Endothelial cell of umbilical vein (primary cell): ENCODE data around the gene ELMO1. TPM values are rescaled to one million over a fixed set of nuclear protein-coding genes. Genes with fewer than 3 reads are reported as not detected.

Source experiments
- BruUV-seq: library from RNA; stranded (reverse); fragments of 400-500 nt; replicated peaks from 2 replicates; lab custom pipeline; 2021; lab: Mats Ljungman, UMichigan
- CTCF ChIA-PET: fragments of 300-600, 350-600 bp; sonication (Branson Sonifier 250); formaldehyde crosslinking; loops from one replicate; lab custom pipeline; 2021; ENCODE audit warnings: antibody characterized with exemption, inconsistent platforms; lab: Charles Lee
- POLR2A ChIA-PET: fragments of 300-600, 350-600 bp; sonication (Branson Sonifier 250); formaldehyde crosslinking; loops from one replicate; lab custom pipeline; 2021; ENCODE audit warnings: antibody characterized with exemption, inconsistent platforms; lab: Charles Lee
- DNase-seq: peaks from one replicate; pipeline ENCODE4 v3.0.0-alpha.2; 2011; ENCODE audit warnings: low read depth, low spot score
- FAIRE-seq: peaks from 2 replicates; lab custom pipeline; 2011; peaks lifted over from hg19 to GRCh38; lab: Jason Lieb, UNC
- H2AFZ ChIP-seq: 2 replicates; pipeline ENCODE4 v1.6.0; 2012; ENCODE audit warnings: low read depth, low read length, control low read depth, inconsistent platforms
- H3K27ac ChIP-seq: 2 replicates; pipeline ENCODE4 v1.5.1; 2011; ENCODE audit warnings: low read depth, mild to moderate bottlenecking, control low read depth, low read length, moderate library complexity; ENCODE audit not compliant: insufficient read depth
- H3K27me3 ChIP-seq, 2 experiments: 2 replicates each; pipeline versions ENCODE4 v1.6.0 to v1.6.1; 2011; ENCODE audit warnings: low read length in 2 of 2, mixed read lengths in 1 of 2; ENCODE audit not compliant: control insufficient read depth in 2 of 2, insufficient read depth in 2 of 2
- H3K36me3 ChIP-seq, 2 experiments: 2 replicates in 1 of 2; 3 replicates in 1 of 2; pipeline ENCODE4 v1.5.1; 2011; ENCODE audit warnings: low read length in 2 of 2, mild to moderate bottlenecking in 1 of 2, moderate library complexity in 1 of 2; ENCODE audit not compliant: control insufficient read depth in 2 of 2, insufficient read depth in 2 of 2; ENCODE audit errors: extremely low read depth in 1 of 2
- H3K4me1 ChIP-seq: 3 replicates; pipeline ENCODE4 v1.5.1; 2011; ENCODE audit warnings: mild to moderate bottlenecking, low read length; ENCODE audit not compliant: control insufficient read depth, insufficient read depth; ENCODE audit errors: extremely low read depth
- H3K4me2 ChIP-seq: 2 replicates; pipeline ENCODE4 v1.6.1; 2011; ENCODE audit warnings: low read length, control low read depth, mixed read lengths; ENCODE audit not compliant: insufficient read depth
- H3K4me3 ChIP-seq, 3 experiments: fragments of 200-600 bp in 1 of 3; sonication (generic), shearing (Covaris generic) in 1 of 3; replicated peaks in 1 of 3; 2 replicates each; pipeline ENCODE4 v1.5.1; 2011 to 2016; ENCODE audit warnings: control low read depth in 3 of 3, low read length in 3 of 3, mild to moderate bottlenecking in 2 of 3, inconsistent platforms in 1 of 3, low read depth in 1 of 3, moderate library complexity in 1 of 3; ENCODE audit not compliant: insufficient read depth in 1 of 3
- H3K79me2 ChIP-seq: 2 replicates; pipeline ENCODE4 v1.6.0; 2012; ENCODE audit warnings: low read length, inconsistent platforms; ENCODE audit not compliant: control insufficient read depth, insufficient read depth
- H3K9ac ChIP-seq: replicated peaks from 2 replicates; pipeline ENCODE3; 2011; ENCODE audit warnings: low read length, control low read depth; ENCODE audit not compliant: insufficient read depth; ENCODE audit errors: extremely low read depth
- H3K9me1 ChIP-seq: replicated peaks from 3 replicates; pipeline ENCODE4 v1.6.0; 2011; ENCODE audit warnings: mild to moderate bottlenecking, low read length; ENCODE audit not compliant: control insufficient read depth, insufficient read depth; ENCODE audit errors: extremely low read depth
- H3K9me3 ChIP-seq: replicated peaks from 2 replicates; pipeline ENCODE4 v1.5.1; 2012; ENCODE audit warnings: low read length, inconsistent platforms; ENCODE audit not compliant: control insufficient read depth, insufficient read depth
- H4K20me1 ChIP-seq: replicated peaks from 2 replicates; pipeline ENCODE3; 2011; ENCODE audit warnings: mild to moderate bottlenecking, low read length; ENCODE audit not compliant: control insufficient read depth, insufficient read depth; ENCODE audit errors: extremely low read depth
- CTCF ChIP-seq, 2 donors: IDR thresholded peaks; 1 replicate in 1 of 2; 2 replicates in 1 of 2; pipeline ENCODE4 v1.5.1; 2011; ENCODE audit warnings: low read length in 2 of 2, mild to moderate bottlenecking in 2 of 2, moderate library complexity in 2 of 2, control low read depth in 1 of 2, inconsistent platforms in 1 of 2, low read depth in 1 of 2; ENCODE audit not compliant: insufficient read depth in 1 of 2; ENCODE audit errors: extremely low read depth in 1 of 2
- EZH2 ChIP-seq: IDR thresholded peaks from 2 replicates; pipeline ENCODE4 v1.6.1; 2012; ENCODE audit warnings: borderline replicate concordance, low read depth, mild to moderate bottlenecking, moderate library complexity, low read length, inconsistent platforms; ENCODE audit not compliant: severe bottlenecking
- GATA2 ChIP-seq: IDR thresholded peaks from 2 replicates; pipeline ENCODE4 v1.7.0; 2011; ENCODE audit warnings: low read depth, mild to moderate bottlenecking, moderate library complexity, mixed read lengths, low read length; ENCODE audit not compliant: insufficient read length, insufficient read depth
- MYC ChIP-seq: IDR thresholded peaks from one replicate; pipeline ENCODE4 v1.6.1; 2011; ENCODE audit warnings: mild to moderate bottlenecking, low read depth, low read length
- POLR2AphosphoS5 ChIP-seq: IDR thresholded peaks from 2 replicates; pipeline ENCODE4 v1.6.1; 2012; ENCODE audit warnings: low read depth, mild to moderate bottlenecking, control low read depth, low read length, moderate library complexity; ENCODE audit not compliant: insufficient read depth
- dilution Hi-C: fragments of 300-500 bp; cut with MboI; formaldehyde crosslinking; loops from one replicate; pipeline ENCODE4 v1.15.0; 2019; ENCODE audit warnings: low sequenced_read_pairs; ENCODE audit not compliant: extremely low pct_ligation_motif_present
- intact Hi-C: fragments of 100-400 bp; cut with micrococcal nuclease; formaldehyde crosslinking; loops from one replicate; pipeline ENCODE4 v1.10.0; 2022
- polyA plus RNA-seq, 4 experiments: library from polyadenylated mRNA; depleted of rRNA in 3 of 4; stranded (reverse) in 3 of 4; unstranded in 1 of 4; fragments of >200 nt; gene quantifications; 2 replicates each; pipeline versions ENCODE4 v1.2.1 to v1.2.3, GENCODE V29; 2011 to 2012; ENCODE audit warnings: missing spikeins in 1 of 4
- total RNA-seq: library from RNA; stranded (reverse); gene quantifications from 2 replicates; pipeline ENCODE4 v1.2.3, GENCODE V29; 2021
- TF ChIP-seq, protein P1 (sequence below): IDR thresholded peaks from 2 replicates; pipeline ENCODE4 v1.6.1; 2011; ENCODE audit not compliant: insufficient read depth, insufficient read length

The ELMO1 gene
- total and polyA plus RNA-seq, 2 donors (not counting 3 experiments of a cell fraction or from before 2014, with no cell fraction given) = 17.0 to 30.6 TPM

DNA sequence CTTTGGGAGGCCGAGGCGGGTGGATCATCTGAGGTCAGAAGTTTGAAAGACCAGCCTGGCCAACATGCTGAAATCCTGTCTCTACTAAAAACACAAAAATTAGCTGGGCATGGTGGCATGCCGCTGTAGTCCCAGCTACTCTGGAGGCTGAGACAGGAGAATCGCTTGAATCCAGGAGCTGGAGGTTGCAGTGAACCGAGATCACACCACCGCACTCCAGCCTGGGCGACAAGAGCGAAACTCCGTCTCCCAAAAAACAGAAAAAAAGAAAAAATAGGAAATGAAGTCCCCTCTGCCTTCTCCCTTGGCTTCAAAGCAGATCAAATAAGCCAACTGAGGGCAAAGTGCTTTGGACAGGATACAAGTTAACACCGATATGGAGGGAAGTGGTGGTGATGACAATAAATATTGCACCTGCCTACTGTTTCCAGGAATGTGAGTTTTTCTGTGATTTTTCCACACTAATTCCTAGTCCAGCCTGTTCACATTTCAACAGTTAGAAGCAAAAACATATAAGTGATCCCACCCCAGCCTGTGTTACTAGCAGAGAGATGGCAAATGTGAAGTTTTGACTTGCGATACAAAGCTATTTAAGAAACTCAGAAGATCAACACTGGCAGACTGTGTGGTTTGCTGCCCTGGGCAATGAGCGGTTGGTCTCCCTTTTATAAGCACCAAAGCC, 433.2 kb downstream of the ELMO1 start:
- BruUV-seq = no TSS peak

More for the DNA sequence above, 433.2 kb downstream of the ELMO1 start:
- H3K27ac ChIP-seq = no peak overlapping the region
- ChIA-PET CTCF (interaction anchor here (1.4 kb wide), 1 partner anchor 48 kb away, joined by 4 read pairs; no protein-coding TSS in a partner anchor), POLR2A (no interaction called here)
- H3K4me1 ChIP-seq = no peaks in the 10 kb centered on the region
- no peaks in the 10 kb centered on the region for H3K36me3 ChIP-seq
- no peak overlapping the region for H2AFZ ChIP-seq
- DNase-seq = no peak
- dilution Hi-C loops = no loop called here
- no peaks in the 10 kb centered on the region for H4K20me1 ChIP-seq
- no peak overlapping the region for H3K9ac ChIP-seq
- TF ChIP-seq CTCF (IDR thresholded peaks at IDR 0.05; ENCODE audit: extremely low read depth in 1 of 2, insufficient read depth in 1 of 2, low read depth in 1 of 2, low read length in 2 of 2) = no peak
- TF ChIP-seq POLR2AphosphoS5 = no peak
- TF ChIP-seq, protein P1, sequence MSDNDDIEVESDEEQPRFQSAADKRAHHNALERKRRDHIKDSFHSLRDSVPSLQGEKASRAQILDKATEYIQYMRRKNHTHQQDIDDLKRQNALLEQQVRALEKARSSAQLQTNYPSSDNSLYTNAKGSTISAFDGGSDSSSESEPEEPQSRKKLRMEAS = no peak
- TF ChIP-seq GATA2 = no peak
- TF ChIP-seq MYC = no peak
- no peak for TF ChIP-seq EZH2
- intact Hi-C loops = no loop called here
- no peaks in the 10 kb centered on the region for H3K79me2 ChIP-seq
- no peaks in the 10 kb centered on the region for H3K9me3 ChIP-seq
- no peak overlapping the region for H3K4me2 ChIP-seq
- FAIRE-seq = peak; percentile 18
- H3K27me3 ChIP-seq = no peaks in the 10 kb centered on the region
- H3K4me3 ChIP-seq = no peak overlapping the region
- H3K9me1 ChIP-seq = no peaks in the 10 kb centered on the region
